Stimulated activated naive B cell treated with anti-CD40 and anti-IgM and Interleukin-4, amounts not matched to agents 10 μg/mL and 1 μg/mL and 100 μg/mL, for 72 hours (primary cell): ENCODE results near the gene TCFL5.
A peak's percentile ranks its signal among the peaks of the same experiment; 100 is the strongest.

Experiments used
- ATAC-seq, 2 donors: fragments of 150-1000 bp; cut with Tn5 transposase; replicated peaks; 2 replicates each; pipeline ENCODE4 v1.10.0; 2021; ENCODE audit warnings: moderate library complexity in 1 of 2
- DNase-seq: peaks from one replicate; pipeline ENCODE4 v3.0.0; 2021
- H3K27ac Mint-ChIP-seq: one replicate; pipeline ENCODE4 v1.8.0; 2022; ENCODE audit warnings: mild to moderate bottlenecking, mixed read lengths
- H3K27me3 Mint-ChIP-seq, 2 donors: one replicate each; pipeline ENCODE4 v1.8.0; 2022; ENCODE audit warnings: mixed read lengths in 2 of 2
- H3K36me3 Mint-ChIP-seq, 2 donors: one replicate each; pipeline ENCODE4 v1.8.0; 2022; ENCODE audit warnings: mixed read lengths in 2 of 2, mild to moderate bottlenecking in 1 of 2
- H3K4me1 Mint-ChIP-seq, 2 donors: one replicate each; pipeline ENCODE4 v1.8.0; 2022; ENCODE audit warnings: mixed read lengths in 2 of 2, mild to moderate bottlenecking in 1 of 2
- H3K4me3 Mint-ChIP-seq, 2 donors: one replicate each; pipeline ENCODE4 v1.8.0; 2022; ENCODE audit warnings: mild to moderate bottlenecking in 2 of 2, mixed read lengths in 2 of 2, moderate library complexity in 1 of 2
- H3K9me3 Mint-ChIP-seq, 2 donors: one replicate each; pipeline ENCODE4 v1.8.0; 2022; ENCODE audit warnings: mixed read lengths in 2 of 2, mild to moderate bottlenecking in 1 of 2

TCFL5 gene

GRCh38 chr20:62818592-62819493, 42.8 kb downstream of the TCFL5 start:
- H3K9me3 Mint-ChIP-seq, result no peaks in the 10 kb centered on the region
- peaks cover 9 to 21% of the 10 kb centered on the region in 2 donors for H3K4me1 Mint-ChIP-seq
- H3K4me3 Mint-ChIP-seq, result no peak overlapping the region

DNA sequence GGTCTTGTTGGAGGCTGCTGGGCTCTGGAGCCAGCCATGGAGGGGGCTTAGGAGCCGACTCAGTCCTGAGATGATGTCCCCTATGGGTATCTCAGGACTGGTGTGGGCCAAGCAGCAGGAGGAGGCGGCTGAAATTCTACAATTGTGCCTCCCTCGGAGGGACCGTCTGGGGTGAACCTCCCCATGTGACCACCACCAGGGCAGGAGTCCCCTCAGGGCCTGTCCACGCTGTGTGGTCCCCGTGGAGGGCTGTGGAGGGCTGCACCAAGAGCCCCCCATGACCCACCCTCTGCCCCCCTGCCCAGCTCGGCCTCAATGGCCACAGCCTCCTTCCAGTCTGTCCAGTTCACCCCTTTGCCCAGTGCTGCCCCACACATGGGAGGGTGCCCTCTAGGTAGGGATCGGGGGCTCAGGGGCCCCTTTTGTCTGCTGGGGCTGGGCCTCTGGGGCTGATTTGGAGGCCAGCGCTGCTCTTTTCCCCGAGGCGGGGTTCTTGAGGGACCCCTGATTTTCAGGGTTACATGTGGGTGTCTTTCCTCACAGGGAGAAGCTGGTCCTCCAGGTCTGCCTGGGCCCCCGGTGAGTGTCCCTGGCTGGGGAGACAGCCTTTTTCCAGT, 43.5 kb downstream of the TCFL5 start:
- Mint-ChIP-seq H3K4me1 (peaks cover 9 to 21% of the 10 kb centered on the region in 2 donors), H3K9me3 (no peaks in the 10 kb centered on the region), H3K36me3 (peaks cover 2 to 4% of the 10 kb centered on the region in 2 donors), H3K27ac (no peak overlapping the region), H3K27me3 (peaks cover 30 to 53% of the 10 kb centered on the region in 2 donors), H3K4me3 (peak overlapping the region in 1 of 2 donors; percentile 25)
- ATAC-seq (no peak), DNase-seq (no peak)

More at GRCh38 chr20:62818592-62819493, 42.8 kb downstream of the TCFL5 start:
- Mint-ChIP-seq H3K36me3 (peaks cover 2 to 4% of the 10 kb centered on the region in 2 donors), H3K27ac (no peak overlapping the region), H3K27me3 (peaks cover 30 to 53% of the 10 kb centered on the region in 2 donors)
- DNase-seq, result no peak
- no peak for ATAC-seq

DNA sequence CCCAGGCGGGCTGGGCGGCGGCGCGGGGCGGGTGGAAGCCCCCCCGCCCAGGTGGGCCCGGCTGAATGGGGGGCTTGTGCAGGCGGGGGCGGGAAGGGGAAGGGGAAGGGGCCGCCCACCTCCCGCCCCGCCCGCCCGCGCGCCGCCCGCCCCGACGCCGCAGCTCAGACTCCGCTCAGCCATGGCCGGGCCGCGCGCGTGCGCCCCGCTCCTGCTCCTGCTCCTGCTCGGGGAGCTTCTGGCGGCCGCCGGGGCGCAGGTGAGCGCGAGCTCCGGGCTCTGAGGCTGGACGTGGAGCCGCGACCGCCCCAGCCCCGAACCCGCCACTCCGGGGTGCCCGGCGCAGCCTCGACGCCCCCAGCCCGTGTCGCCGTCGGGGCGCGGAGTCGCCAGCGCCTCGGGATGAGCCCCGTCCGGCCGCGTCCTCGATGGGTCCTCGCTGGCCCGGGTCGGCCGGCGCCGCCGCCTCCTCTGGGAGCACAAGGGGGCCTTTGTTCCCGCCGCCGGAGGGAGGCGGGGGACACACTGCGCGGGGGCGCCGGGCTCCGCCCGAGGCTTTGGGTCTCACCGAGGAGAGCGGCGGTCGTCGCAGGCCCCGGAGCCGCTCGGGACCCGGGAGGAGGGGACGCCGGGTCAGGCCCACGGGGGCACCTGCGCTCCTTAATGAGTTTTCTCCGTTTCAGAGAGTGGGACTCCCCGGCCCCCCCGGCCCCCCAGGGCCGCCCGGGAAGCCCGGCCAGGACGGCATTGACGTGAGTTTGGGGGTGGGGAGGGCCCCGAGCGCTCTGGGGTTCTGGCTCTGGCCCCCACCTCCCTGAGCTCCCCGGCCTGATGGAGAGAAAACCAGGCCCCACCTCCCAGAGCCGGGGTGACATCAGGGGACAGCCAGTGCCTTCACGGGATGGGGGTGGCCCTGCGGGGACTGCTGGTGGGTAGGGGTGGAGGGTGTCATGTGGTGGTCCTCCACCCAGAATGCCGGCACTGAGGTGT, 44.4 kb downstream of the TCFL5 start, which contains the start of gene COL9A3:
Gene COL9A3, plus strand, starts transcription at position 167 of the 990 bp plus-strand sequence. Its CDS starts 15 bp downstream, at position 182.
- DNase-seq, result no peak
- ATAC-seq, result peak; percentile 31 to 33
- Mint-ChIP-seq H3K27ac (no peak within 1 kb of the TSS), H3K9me3 (no peaks in the 10 kb centered on the region), H3K4me1 (peaks cover 9 to 21% of the 10 kb centered on the region in 2 donors), H3K36me3 (peaks cover 4 to 12% of the 10 kb centered on the region in 2 donors), H3K27me3 (peaks cover 30 to 53% of the 10 kb centered on the region in 2 donors), H3K4me3 (peak within 1 kb of the TSS; percentile 29 to 65)

- no peak for DNase-seq
- peak overlapping the region; percentile 29 to 65 for H3K4me3 Mint-ChIP-seq
- peaks cover 30 to 53% of the 10 kb centered on the region in 2 donors for H3K27me3 Mint-ChIP-seq
- peak; percentile 18 to 44 for ATAC-seq
- H3K9me3 Mint-ChIP-seq, result no peaks in the 10 kb centered on the region
- H3K4me1 Mint-ChIP-seq, result peaks cover 11 to 21% of the 10 kb centered on the region in 2 donors
- H3K27ac Mint-ChIP-seq, result no peak overlapping the region
- H3K36me3 Mint-ChIP-seq, result peaks cover 9 to 19% of the 10 kb centered on the region in 2 donors
Measured at GRCh38 chr20:62816031-62816883, 45.4 kb downstream of the TCFL5 start.

GRCh38 chr20:62815066-62815991, 46.3 kb downstream of the TCFL5 start:
- H3K4me1 Mint-ChIP-seq, result peaks cover 11 to 21% of the 10 kb centered on the region in 2 donors
- peaks cover 28 to 50% of the 10 kb centered on the region in 2 donors for H3K27me3 Mint-ChIP-seq
- H3K9me3 Mint-ChIP-seq, result no peaks in the 10 kb centered on the region
- DNase-seq (no peak), ATAC-seq (peak in 1 of 2 donors; percentile 21)
- H3K4me3 Mint-ChIP-seq, result no peak overlapping the region
- H3K27ac Mint-ChIP-seq, result no peak overlapping the region
- peaks cover 12 to 19% of the 10 kb centered on the region in 2 donors for H3K36me3 Mint-ChIP-seq

DNA sequence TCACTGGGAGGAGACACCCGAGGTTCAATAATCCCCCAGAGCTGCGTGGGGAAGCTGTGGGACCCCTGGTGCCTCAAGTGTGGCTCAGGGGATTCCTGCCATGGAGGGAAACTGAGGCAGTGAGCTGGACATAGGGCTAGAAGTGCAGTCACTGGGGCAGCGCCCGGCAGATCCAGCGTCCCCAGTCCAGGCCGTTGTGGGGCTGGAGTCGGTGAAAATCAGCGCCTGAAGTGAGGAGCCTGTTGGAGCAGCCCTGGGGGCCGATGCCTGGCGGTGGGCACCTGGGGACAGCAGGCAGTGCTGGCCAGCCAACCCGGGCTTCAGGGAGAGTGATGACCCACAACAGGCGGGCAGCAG, 46.9 kb downstream of the TCFL5 start:
- Mint-ChIP-seq H3K9me3 (no peaks in the 10 kb centered on the region), H3K36me3 (peaks cover 14 to 24% of the 10 kb centered on the region in 2 donors), H3K27me3 (peaks cover 25 to 44% of the 10 kb centered on the region in 2 donors), H3K4me1 (peaks cover 11 to 21% of the 10 kb centered on the region in 2 donors), H3K27ac (peak overlapping the region; percentile 65), H3K4me3 (no peak overlapping the region)
- no peak for DNase-seq
- no peak for ATAC-seq

DNA sequence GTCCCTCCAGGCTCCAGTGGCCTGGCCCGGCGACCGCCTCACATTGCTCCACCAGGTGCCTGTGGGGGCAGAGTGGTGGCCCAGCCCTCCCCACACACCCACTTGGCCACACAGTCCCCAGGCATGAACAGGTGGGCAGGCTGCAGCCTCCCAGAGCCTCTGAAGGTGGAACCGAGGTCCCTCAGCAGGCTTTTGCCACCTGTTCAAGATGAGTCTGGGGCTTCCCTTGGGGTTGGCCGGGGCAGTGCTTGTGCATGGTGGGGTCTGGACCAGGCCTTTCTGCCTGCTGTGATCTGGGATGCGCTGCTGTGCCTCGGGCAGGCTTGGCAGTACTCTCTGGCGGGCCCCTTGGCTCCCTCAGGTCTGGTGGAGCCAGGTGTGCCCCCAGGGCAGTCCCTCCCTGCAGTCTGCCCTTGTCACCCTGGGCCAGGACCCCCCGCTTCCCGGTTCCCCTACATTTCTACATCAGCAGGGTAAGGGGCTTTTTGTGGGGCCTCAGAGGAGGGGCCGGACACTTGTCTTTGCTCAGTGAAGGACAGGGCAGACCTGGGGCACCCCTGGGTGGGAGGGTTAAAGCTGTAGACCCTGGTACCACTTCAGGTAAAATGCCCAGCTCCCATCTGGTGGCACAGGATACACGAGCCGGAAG, 47.4 kb downstream of the TCFL5 start:
- peaks cover 16 to 29% of the 10 kb centered on the region in 2 donors for H3K36me3 Mint-ChIP-seq
- DNase-seq, result no peak
- H3K4me1 Mint-ChIP-seq, result peaks cover 11 to 21% of the 10 kb centered on the region in 2 donors
- no peaks in the 10 kb centered on the region for H3K9me3 Mint-ChIP-seq
- peak; percentile 21 to 23 for ATAC-seq
- peak overlapping the region; percentile 65 for H3K27ac Mint-ChIP-seq
- H3K4me3 Mint-ChIP-seq, result no peak overlapping the region
- peaks cover 25 to 39% of the 10 kb centered on the region in 2 donors for H3K27me3 Mint-ChIP-seq

GRCh38 chr20:62813588-62813987, 48.0 kb downstream of the TCFL5 start:
- Mint-ChIP-seq H3K4me3 (no peak overlapping the region), H3K27me3 (peaks cover 24 to 33% of the 10 kb centered on the region in 2 donors), H3K4me1 (peaks cover 11 to 21% of the 10 kb centered on the region in 2 donors), H3K9me3 (no peaks in the 10 kb centered on the region), H3K36me3 (peaks cover 16 to 31% of the 10 kb centered on the region in 2 donors), H3K27ac (no peak overlapping the region)
- ATAC-seq (no peak), DNase-seq (no peak)

- no peak for ATAC-seq
- Mint-ChIP-seq H3K36me3 (peaks cover 20 to 36% of the 10 kb centered on the region in 2 donors), H3K4me3 (no peak overlapping the region), H3K4me1 (peaks cover 15 to 27% of the 10 kb centered on the region in 2 donors), H3K27ac (peak overlapping the region; percentile 42), H3K9me3 (no peaks in the 10 kb centered on the region), H3K27me3 (peaks cover 17 to 26% of the 10 kb centered on the region in 2 donors)
- no peak for DNase-seq
Measured at GRCh38 chr20:62812907-62813200, 48.8 kb downstream of the TCFL5 start.

DNA sequence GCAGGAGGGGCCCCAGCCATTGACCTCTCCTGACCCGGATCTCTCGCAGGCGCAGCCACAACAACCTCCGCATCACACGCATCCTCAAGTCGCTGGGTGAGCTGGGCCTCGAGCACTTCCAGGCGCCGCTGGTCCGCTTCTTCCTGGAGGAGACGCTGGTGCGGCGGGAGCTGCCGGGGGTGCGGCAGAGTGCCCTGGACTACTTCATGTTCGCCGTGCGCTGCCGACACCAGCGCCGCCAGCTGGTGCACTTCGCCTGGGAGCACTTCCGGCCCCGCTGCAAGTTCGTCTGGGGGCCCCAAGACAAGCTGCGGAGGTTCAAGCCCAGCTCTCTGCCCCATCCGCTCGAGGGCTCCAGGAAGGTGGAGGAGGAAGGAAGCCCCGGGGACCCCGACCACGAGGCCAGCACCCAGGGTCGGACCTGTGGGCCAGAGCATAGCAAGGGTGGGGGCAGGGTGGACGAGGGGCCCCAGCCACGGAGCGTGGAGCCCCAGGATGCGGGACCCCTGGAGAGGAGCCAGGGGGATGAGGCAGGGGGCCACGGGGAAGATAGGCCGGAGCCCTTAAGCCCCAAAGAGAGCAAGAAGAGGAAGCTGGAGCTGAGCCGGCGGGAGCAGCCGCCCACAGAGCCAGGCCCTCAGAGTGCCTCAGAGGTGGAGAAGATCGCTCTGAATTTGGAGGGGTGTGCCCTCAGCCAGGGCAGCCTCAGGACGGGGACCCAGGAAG, 49.3 kb downstream of the TCFL5 start:
- Mint-ChIP-seq H3K9me3 (no peaks in the 10 kb centered on the region), H3K4me1 (peaks cover 20 to 32% of the 10 kb centered on the region in 2 donors), H3K36me3 (peaks cover 22 to 41% of the 10 kb centered on the region in 2 donors), H3K4me3 (no peak overlapping the region), H3K27me3 (peaks cover 17 to 22% of the 10 kb centered on the region in 2 donors), H3K27ac (peak overlapping the region; percentile 42)
- DNase-seq, result no peak
- no peak for ATAC-seq

- no peak overlapping the region for H3K4me3 Mint-ChIP-seq
Measured at GRCh38 chr20:62811720-62812119, 49.9 kb downstream of the TCFL5 start.

More at GRCh38 chr20:62811720-62812119, 49.9 kb downstream of the TCFL5 start:
- no peak for DNase-seq
- Mint-ChIP-seq H3K9me3 (no peaks in the 10 kb centered on the region), H3K36me3 (peaks cover 25 to 44% of the 10 kb centered on the region in 2 donors), H3K27me3 (peaks cover 17 to 22% of the 10 kb centered on the region in 2 donors), H3K27ac (peak overlapping the region; percentile 51), H3K4me1 (peaks cover 23 to 38% of the 10 kb centered on the region in 2 donors)
- ATAC-seq, result no peak
